ENCODE results near the gene KSR2.

DNA sequence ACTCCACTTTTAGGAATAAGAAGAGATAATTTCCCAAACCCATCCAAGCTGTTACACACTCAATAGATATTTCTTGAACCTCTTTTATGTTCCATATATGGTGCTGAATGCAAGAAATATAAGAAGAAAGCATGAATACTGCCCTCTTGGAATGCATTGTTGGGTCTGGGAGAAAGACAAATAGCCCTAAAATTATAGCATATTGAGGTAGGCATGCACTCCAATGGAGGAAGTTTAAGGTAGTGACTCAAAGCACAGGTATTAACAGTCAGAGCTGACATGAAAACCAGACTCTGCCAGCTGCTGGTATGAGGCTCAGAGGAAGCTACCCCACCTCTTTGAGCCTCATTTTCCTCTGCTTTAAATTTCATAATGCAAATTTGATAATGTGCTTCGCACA lies 346.0 kb downstream of the KSR2 start:
- TF ChIP-seq, protein P1, sequence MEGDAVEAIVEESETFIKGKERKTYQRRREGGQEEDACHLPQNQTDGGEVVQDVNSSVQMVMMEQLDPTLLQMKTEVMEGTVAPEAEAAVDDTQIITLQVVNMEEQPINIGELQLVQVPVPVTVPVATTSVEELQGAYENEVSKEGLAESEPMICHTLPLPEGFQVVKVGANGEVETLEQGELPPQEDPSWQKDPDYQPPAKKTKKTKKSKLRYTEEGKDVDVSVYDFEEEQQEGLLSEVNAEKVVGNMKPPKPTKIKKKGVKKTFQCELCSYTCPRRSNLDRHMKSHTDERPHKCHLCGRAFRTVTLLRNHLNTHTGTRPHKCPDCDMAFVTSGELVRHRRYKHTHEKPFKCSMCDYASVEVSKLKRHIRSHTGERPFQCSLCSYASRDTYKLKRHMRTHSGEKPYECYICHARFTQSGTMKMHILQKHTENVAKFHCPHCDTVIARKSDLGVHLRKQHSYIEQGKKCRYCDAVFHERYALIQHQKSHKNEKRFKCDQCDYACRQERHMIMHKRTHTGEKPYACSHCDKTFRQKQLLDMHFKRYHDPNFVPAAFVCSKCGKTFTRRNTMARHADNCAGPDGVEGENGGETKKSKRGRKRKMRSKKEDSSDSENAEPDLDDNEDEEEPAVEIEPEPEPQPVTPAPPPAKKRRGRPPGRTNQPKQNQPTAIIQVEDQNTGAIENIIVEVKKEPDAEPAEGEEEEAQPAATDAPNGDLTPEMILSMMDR (conservative IDR thresholded peaks at IDR 0.05; ENCODE audit: low read depth, low read length) = no peak
- TF ChIP-seq CEBPB (IDR thresholded peaks at IDR 0.05; ENCODE audit: low read depth, low read length) (no peak), RAD21 (IDR thresholded peaks at IDR 0.05; ENCODE audit: low read length) (no peak), ELK1 (IDR thresholded peaks at IDR 0.05; ENCODE audit: borderline replicate concordance, low read depth, low read length) (no peak), POLR2A (IDR thresholded peaks at IDR 0.05; ENCODE audit: low read depth, low read length) (no peak), RFX5 (IDR thresholded peaks at IDR 0.05; ENCODE audit: low read depth, low read length) (no peak), NFE2L2 (IDR thresholded peaks at IDR 0.05; ENCODE audit: low read depth, low read length) (no peak), MAZ (IDR thresholded peaks at IDR 0.05; ENCODE audit: borderline replicate concordance, low read depth, low read length) (no peak), MXI1 (IDR thresholded peaks at IDR 0.05; ENCODE audit: borderline replicate concordance, low read depth, low read length) (no peak), USF2 (IDR thresholded peaks at IDR 0.05; ENCODE audit: low read depth, low read length) (no peak), RCOR1 (IDR thresholded peaks at IDR 0.05; ENCODE audit: insufficient replicate concordance, low read length) (no peak)

Measured in IMR-90 (cell line).